ENCODE results near the gene TSGA10.

GRCh38 chr2:99153921-99154604, 679 bp downstream of the TSGA10 start:
- TF ChIP-seq CTCF (IDR thresholded peaks at IDR 0.05; ENCODE audit: extremely low read depth in 1 of 2, insufficient read depth in 1 of 2, low read depth in 1 of 2, low read length in 2 of 2) (no peak), POLR2AphosphoS5 (IDR thresholded peaks at IDR 0.05; ENCODE audit: insufficient read depth, low read depth, low read length) (no peak), MAX (IDR thresholded peaks at IDR 0.05; ENCODE audit: insufficient read depth, insufficient read length) (no peak), FOS (IDR thresholded peaks at IDR 0.05; ENCODE audit: borderline replicate concordance, insufficient read depth, low read length) (no peak), EZH2 (IDR thresholded peaks at IDR 0.05; ENCODE audit: borderline replicate concordance, low read depth, low read length, severe bottlenecking) (no peak), POLR2A (IDR thresholded peaks at IDR 0.05; ENCODE audit: low read depth, low read length) (no peak)

Data from endothelial cell of umbilical vein (primary cell).